Left lung (tissue), 10 donors: ENCODE data around the gene HSF5. TPM values are rescaled to one million over a fixed set of nuclear protein-coding genes. Genes with fewer than 3 reads are reported as not detected.

Experiments used
- ATAC-seq: fragments of 200-7000 bp; cut with Tn5 transposase; one replicate; pipeline ENCODE4 v1.9.1; 2020; ENCODE audit warnings: moderate library complexity
- DNase-seq, 4 donors: peaks; one replicate each; pipeline ENCODE4 v3.0.0-alpha.2; 2013 to 2020
- H3K27ac ChIP-seq, 2 donors: fragments of 200-600 bp; sonication (generic) in 1 of 2; one replicate each; pipeline versions ENCODE4 v1.5.0 to v1.8.0; 2020 to 2021
- H3K27me3 ChIP-seq, 2 donors: fragments of 200-600 bp; sonication (generic) in 1 of 2; one replicate each; pipeline versions ENCODE4 v1.5.0 to v1.8.0; 2020 to 2021
- H3K36me3 ChIP-seq, 2 donors: fragments of 200-600 bp; sonication (generic) in 1 of 2; one replicate each; pipeline versions ENCODE4 v1.5.0 to v1.8.0; 2020 to 2021
- H3K4me1 ChIP-seq, 2 donors: fragments of 200-600 bp; one replicate each; pipeline ENCODE4 v1.8.0; 2021
- H3K4me3 ChIP-seq, 2 donors: fragments of 200-600 bp; sonication (generic) in 1 of 2; one replicate each; pipeline versions ENCODE4 v1.5.0 to v1.8.0; 2020 to 2021; ENCODE audit warnings: mild to moderate bottlenecking in 1 of 2
- H3K9me3 ChIP-seq, 2 donors: fragments of 200-600 bp; sonication (generic) in 1 of 2; one replicate each; pipeline versions ENCODE4 v1.5.0 to v1.8.0; 2020 to 2021
- intact Hi-C, 2 donors: fragments of 100-400 bp; cut with DNase I; formaldehyde crosslinking; loops; one replicate each; pipeline versions ENCODE4 v1.11.2 to v1.14.2; 2022
- polyA plus RNA-seq, 6 donors: library from polyadenylated mRNA; unstranded; fragments of 120-200 nt; gene quantifications; one replicate each; pipeline ENCODE4 v1.2.1, GENCODE V29; 2013; ENCODE audit not compliant: insufficient read length in 6 of 6
- total RNA-seq, 2 donors: library from RNA; stranded (reverse); fragmentation: NEBNext Ultra II Directional; extraction: Animal tissue kit (Norgen Biotek cat#: 25700); gene quantifications; one replicate each; pipeline ENCODE4 v1.2.1, GENCODE V29; 2021
- TF ChIP-seq, protein P1 (sequence below), 2 donors: fragments of 200-600 bp; sonication (generic) in 1 of 2; IDR thresholded peaks; one replicate each; pipeline versions ENCODE4 v1.5.0 to v1.8.0; 2021; ENCODE audit warnings: antibody characterized with exemption in 2 of 2
- donor health status: DM: no; HTN: yes; CAD: no.
- donor health status: DM: no; HTN: no; CAD: no.

HSF5 gene
- total and polyA plus RNA-seq, 8 donors, result 0.08 to 0.15 (median 0.12) TPM

DNA sequence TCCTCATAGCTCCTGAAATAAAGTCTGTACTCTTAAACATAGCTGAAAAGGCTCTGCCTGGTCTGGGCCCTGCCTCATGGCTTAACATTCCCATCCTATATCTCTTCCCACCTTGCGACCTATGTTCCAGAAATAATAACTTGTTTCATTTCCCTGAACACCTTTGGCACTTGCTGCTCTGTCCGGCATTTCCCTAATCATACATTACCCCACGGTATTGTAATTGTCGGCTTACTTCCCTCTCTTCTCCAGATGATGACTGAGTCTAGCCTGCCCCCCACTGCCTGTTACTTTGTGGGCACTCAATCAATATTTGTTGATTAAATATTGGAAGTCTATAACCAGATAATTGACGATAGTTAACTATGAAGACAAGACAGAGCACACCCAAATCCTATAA, 113.0 kb downstream of the HSF5 start:
- ATAC-seq, result no peak
- no peak for DNase-seq
- peaks cover 0 to 5% of the 10 kb centered on the region in 2 donors for H3K4me1 ChIP-seq
- no peaks in the 10 kb centered on the region for H3K27me3 ChIP-seq
- H3K9me3 ChIP-seq, result no peaks in the 10 kb centered on the region
- TF ChIP-seq, protein P1, sequence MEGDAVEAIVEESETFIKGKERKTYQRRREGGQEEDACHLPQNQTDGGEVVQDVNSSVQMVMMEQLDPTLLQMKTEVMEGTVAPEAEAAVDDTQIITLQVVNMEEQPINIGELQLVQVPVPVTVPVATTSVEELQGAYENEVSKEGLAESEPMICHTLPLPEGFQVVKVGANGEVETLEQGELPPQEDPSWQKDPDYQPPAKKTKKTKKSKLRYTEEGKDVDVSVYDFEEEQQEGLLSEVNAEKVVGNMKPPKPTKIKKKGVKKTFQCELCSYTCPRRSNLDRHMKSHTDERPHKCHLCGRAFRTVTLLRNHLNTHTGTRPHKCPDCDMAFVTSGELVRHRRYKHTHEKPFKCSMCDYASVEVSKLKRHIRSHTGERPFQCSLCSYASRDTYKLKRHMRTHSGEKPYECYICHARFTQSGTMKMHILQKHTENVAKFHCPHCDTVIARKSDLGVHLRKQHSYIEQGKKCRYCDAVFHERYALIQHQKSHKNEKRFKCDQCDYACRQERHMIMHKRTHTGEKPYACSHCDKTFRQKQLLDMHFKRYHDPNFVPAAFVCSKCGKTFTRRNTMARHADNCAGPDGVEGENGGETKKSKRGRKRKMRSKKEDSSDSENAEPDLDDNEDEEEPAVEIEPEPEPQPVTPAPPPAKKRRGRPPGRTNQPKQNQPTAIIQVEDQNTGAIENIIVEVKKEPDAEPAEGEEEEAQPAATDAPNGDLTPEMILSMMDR (IDR thresholded peaks at IDR 0.05), result no peak
- no peaks in the 10 kb centered on the region for H3K36me3 ChIP-seq
- no peak overlapping the region for H3K27ac ChIP-seq
- intact Hi-C loops, result no loop called here
- no peak overlapping the region for H3K4me3 ChIP-seq

DNA sequence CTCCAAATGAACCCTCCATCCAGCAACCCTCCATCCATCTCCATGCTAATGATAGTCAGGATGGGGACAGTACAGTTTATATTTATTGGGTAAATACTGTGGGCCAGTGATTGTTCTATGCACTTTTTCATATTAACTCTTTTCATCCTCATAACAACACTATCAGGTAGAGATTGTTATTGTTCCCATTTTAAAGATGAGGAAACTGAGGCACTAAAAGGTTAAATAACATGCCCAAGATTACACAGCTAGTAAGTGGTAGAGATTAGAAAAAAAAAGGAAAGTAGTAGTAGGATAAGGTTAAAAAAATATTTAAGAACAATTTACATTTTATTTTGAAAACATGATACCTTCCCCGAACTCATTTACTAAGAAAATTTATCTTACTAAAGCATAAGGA, 114.3 kb downstream of the HSF5 start:
- no peak for DNase-seq
- Histone ChIP-seq H3K9me3 (no peaks in the 10 kb centered on the region), H3K27me3 (no peaks in the 10 kb centered on the region), H3K27ac (no peak overlapping the region), H3K4me1 (peaks cover 0 to 5% of the 10 kb centered on the region in 2 donors), H3K36me3 (no peaks in the 10 kb centered on the region), H3K4me3 (no peak overlapping the region)
- no peak for ATAC-seq
- TF ChIP-seq, protein P1 (IDR thresholded peaks at IDR 0.05), result no peak
- intact Hi-C loops, result no loop called here

DNA sequence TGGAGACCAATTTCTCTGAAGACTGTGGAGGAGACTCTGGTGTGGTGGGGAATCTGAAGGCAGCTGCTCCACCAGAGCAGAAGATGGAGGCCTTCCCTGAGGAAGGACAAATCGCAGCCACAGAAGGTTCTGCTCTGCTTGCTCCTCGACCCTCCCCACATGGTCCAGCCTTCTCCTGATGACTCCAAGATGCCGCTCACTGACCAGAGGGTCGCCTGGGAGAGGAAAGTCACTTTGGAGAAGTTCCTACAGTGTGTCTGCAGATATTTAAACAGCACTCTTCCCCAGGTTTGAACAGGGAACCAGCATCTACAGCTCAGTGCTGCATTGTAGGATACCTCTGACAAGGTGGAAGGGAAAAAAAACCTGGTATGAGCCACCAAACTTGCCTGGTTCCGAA, 115.2 kb downstream of the HSF5 start:
- no peaks in the 10 kb centered on the region for H3K9me3 ChIP-seq
- intact Hi-C loops, result no loop called here
- no peak for DNase-seq
- no peak overlapping the region for H3K4me3 ChIP-seq
- no peaks in the 10 kb centered on the region for H3K27me3 ChIP-seq
- TF ChIP-seq, protein P1 (IDR thresholded peaks at IDR 0.05), result no peak
- H3K27ac ChIP-seq, result no peak overlapping the region
- peaks cover 0 to 5% of the 10 kb centered on the region in 2 donors for H3K4me1 ChIP-seq
- no peak for ATAC-seq
- H3K36me3 ChIP-seq, result no peaks in the 10 kb centered on the region

DNA sequence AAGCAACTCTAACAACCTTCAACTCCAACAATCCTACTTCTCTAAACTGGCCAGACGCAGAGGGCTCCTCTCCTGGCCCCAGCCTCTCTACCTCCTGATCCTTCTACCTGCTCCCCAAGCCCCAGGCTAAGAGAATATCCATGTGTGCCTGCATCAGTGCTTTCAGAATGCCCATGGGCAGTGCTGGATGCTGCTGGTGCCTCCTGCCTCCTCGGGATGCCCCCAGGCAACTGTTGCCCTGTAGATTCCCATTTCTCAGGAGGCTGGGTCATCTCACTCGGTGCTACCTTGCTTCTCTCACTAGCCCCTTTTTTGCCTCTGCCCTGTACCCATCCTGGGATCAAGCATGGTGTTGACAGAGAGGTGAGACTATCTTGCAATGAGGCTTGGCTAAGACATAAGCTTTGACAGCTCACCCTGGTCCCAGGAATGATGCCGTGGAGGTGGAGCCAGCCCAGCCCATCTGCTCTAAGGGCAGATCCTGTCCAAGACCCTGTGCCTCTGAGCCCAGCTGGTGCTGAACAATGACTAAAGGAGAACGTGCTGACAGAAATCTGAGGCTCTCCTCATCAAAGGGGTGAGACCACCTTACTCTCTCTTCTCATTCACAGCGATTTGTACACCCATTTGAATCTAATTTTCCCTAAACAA, 116.8 kb downstream of the HSF5 start:
- no peaks in the 10 kb centered on the region for H3K4me1 ChIP-seq
- no peaks in the 10 kb centered on the region for H3K9me3 ChIP-seq
- no peaks in the 10 kb centered on the region for H3K27me3 ChIP-seq
- H3K36me3 ChIP-seq, result no peaks in the 10 kb centered on the region
- no peak for DNase-seq
- ATAC-seq, result no peak
- no peak overlapping the region for H3K4me3 ChIP-seq
- intact Hi-C loops, result no loop called here
- TF ChIP-seq, protein P1 (IDR thresholded peaks at IDR 0.05), result no peak
- no peak overlapping the region for H3K27ac ChIP-seq

DNA sequence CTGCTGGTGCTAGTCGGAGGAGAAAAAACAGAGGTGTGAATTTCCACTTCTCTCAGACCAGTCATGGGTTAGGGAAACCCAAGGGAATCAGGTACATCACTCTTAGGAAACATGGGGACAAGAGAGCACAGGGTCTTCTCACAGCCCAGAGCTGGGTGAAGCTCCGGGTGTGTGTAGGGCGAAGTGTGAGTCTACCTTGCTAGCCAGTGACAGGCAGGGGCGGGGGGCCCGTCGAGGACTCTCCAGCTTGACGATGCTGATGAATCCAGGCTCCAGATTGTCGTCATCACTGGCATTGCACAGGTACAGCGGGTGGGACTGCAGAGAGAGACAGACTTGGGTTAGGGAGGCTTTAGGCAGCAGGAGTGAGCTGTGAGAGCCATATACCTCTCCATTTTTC, 117.5 kb downstream of the HSF5 start:
- H3K36me3 ChIP-seq, result no peaks in the 10 kb centered on the region
- DNase-seq (no peak), ATAC-seq (no peak)
- H3K27ac ChIP-seq, result no peak overlapping the region
- TF ChIP-seq, protein P1 (IDR thresholded peaks at IDR 0.05), result no peak
- no peaks in the 10 kb centered on the region for H3K4me1 ChIP-seq
- no peak overlapping the region for H3K4me3 ChIP-seq
- no peaks in the 10 kb centered on the region for H3K27me3 ChIP-seq
- intact Hi-C loops, result no loop called here
- H3K9me3 ChIP-seq, result no peaks in the 10 kb centered on the region
